ENCODE data around the gene RAB11FIP4. TPM values are rescaled to one million over a fixed set of nuclear protein-coding genes. Genes with fewer than 3 reads are reported as not detected.

The RAB11FIP4 gene
- polyA plus RNA-seq, 1 of the 3 experiments (the other 2 are of a cell fraction): 9.4 TPM

DNA sequence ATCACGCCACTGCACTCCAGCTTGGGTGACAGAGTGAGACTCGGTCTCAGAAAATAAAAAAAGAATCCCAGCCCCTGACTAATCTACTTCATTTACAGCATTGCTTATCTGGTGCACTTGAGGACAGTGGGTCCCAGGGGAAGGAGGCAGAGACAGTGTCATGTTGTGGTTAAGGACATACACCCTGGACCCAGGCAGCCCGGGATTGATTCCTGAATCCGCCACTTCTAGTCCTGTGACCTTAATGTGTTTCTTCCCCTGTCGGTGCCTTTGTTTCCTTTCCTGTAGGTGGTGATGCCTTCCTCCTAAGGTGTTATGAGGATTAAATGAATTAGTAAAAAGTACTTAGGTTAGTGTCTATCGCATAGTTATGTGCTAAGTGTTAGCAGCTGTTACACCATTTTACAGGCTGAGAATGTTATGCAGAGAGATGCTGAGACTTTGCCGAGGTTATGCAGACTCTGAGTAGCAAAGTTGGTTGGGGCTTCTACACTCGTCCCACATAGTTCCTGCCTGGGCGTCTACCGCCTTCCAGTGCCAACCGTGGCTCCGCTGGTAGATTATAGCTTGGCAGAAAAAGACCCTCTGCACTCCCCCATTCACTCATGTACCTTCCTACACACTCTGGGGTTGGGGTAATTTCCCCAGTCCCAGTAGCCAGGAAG lies 74.8 kb downstream of the RAB11FIP4 start (continued):
- no peak for TF ChIP-seq REST (IDR thresholded peaks at IDR 0.05; ENCODE audit: low read depth, low read length)
- no peak for TF ChIP-seq FOXJ3 (CRISPR knock-in tag; IDR thresholded peaks at IDR 0.05)
- TF ChIP-seq YY1 (IDR thresholded peaks at IDR 0.05; ENCODE audit: low read depth): no peak
- no peak for TF ChIP-seq NRF1 (IDR thresholded peaks at IDR 0.05; ENCODE audit: low read depth, low read length)
- no peak for TF ChIP-seq RAD21 (IDR thresholded peaks at IDR 0.05; ENCODE audit: low read length)
- no peak for TF ChIP-seq RFX5 (IDR thresholded peaks at IDR 0.05; ENCODE audit: low read length)
- no peak for TF ChIP-seq GABPA (IDR thresholded peaks at IDR 0.05; ENCODE audit: low read depth)
- no peak for TF ChIP-seq FOSL2 (IDR thresholded peaks at IDR 0.05; ENCODE audit: borderline replicate concordance, low read depth)
- TF ChIP-seq, protein P1, sequence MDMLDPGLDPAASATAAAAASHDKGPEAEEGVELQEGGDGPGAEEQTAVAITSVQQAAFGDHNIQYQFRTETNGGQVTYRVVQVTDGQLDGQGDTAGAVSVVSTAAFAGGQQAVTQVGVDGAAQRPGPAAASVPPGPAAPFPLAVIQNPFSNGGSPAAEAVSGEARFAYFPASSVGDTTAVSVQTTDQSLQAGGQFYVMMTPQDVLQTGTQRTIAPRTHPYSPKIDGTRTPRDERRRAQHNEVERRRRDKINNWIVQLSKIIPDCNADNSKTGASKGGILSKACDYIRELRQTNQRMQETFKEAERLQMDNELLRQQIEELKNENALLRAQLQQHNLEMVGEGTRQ (IDR thresholded peaks at IDR 0.05; ENCODE audit: borderline replicate concordance, low read depth, low read length): no peak

DNA sequence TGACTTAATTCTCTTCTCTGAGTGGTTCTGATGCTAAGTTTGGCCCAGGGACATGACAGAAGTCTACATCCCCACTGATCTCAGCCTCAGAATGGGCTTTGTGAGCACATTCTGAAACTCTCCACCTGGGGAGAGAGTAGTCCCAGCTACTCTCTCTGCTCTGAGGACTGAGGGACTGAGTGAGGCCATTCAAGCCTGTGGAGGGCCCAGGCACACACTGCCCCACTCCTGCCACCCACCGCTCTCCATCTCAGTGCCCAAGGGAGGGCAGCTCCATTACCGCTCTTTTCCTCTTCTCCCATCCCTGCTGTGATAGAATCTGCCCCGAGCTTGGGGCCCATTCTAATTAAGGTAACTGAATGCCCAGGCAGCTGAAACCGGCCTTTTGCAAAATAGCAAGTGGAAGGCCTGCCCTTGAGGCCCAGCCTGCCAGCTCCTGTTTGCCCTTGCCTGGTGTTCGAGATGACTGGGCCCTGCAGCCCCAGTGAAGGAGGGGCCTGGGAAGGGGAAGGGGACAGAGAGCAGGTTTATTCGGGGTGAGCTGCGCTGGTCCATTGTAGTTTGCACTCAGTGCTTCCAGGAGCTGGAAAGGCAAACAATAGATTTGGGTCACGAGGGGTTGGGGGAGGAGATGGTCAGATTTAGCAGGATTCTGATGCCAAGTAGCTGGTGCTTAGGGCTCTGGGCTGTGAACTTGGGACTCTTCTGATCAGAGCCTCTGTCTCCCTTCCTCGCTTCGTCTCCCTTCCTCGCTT lies 76.2 kb downstream of the RAB11FIP4 start:
- H3K4me1 ChIP-seq (ENCODE audit: control insufficient read depth in 1 of 2, insufficient read depth in 2 of 2, low read depth in 1 of 2, low read length in 1 of 2): peaks cover 0 to 9% of the 10 kb centered on the region in 2 experiments; a peak in 1 of 4 replicates
- no peaks in the 10 kb centered on the region for H3K9me3 ChIP-seq
- POLR2A ChIA-PET: interaction anchor here (0.6 kb wide), 1 partner anchor 43 kb away, joined by 3 read pairs; no protein-coding TSS in a partner anchor
- CTCF ChIA-PET: interaction anchor here (0.9 to 1.8 kb wide), 4 partner anchors 9 to 375 kb away, joined by 3 to 7 read pairs (median 3); no protein-coding TSS in a partner anchor
- no peak overlapping the region for H2AFZ ChIP-seq (ENCODE audit: low read depth)
- no peak overlapping the region for H3K4me3 ChIP-seq (ENCODE audit: low read depth in 2 of 2, low read length in 1 of 2)
- no peaks in the 10 kb centered on the region for H3K27me3 ChIP-seq (ENCODE audit: insufficient read depth)
- no peaks in the 10 kb centered on the region for H3K9me2 ChIP-seq
- TF ChIP-seq SMC3 (IDR thresholded peaks at IDR 0.05; ENCODE audit: low read depth, low read length): no peak
- TF ChIP-seq NRF1 (IDR thresholded peaks at IDR 0.05; ENCODE audit: low read depth, low read length): no peak
- no peaks in the 10 kb centered on the region for H3F3A ChIP-seq (replicated peaks; ENCODE audit: insufficient read depth)
- 82% methylated on average over 11 of the region's 11 CpGs for WGBS (ENCODE audit: low lambda C conversion rate)
- H3K36me3 ChIP-seq (replicated peaks in 1 of 2; ENCODE audit: control insufficient read depth in 1 of 2, insufficient read depth in 2 of 2, low read length in 1 of 2): no peaks in the 10 kb centered on the region
- no peaks in the 10 kb centered on the region for H4K20me1 ChIP-seq (ENCODE audit: insufficient read depth)
- no peaks in the 10 kb centered on the region for H3K79me2 ChIP-seq (ENCODE audit: insufficient read depth)
- no peak overlapping the region for H3K9ac ChIP-seq
- DNase-seq: peak; percentile 48
- H3K27ac ChIP-seq (ENCODE audit: low read depth in 2 of 2, low read length in 1 of 2): peak overlapping the region in 1 of 2 experiments; percentile 31; a peak in 1 of 4 replicates
- no peak overlapping the region for H3K4me2 ChIP-seq
